Activated CD8-positive, alpha-beta memory T cell treated with anti-CD3 and anti-CD28 coated beads for 4 hours (primary cell): ENCODE measurements around the gene PLEKHM3.
"Not testable (repeated sequence)": the region's sequence is repeated elsewhere in the genome, so short reads cannot be mapped to it uniquely, and the experiment has no call there.

Experiments
- DNase-seq, 2 donors: peaks; one replicate each; pipeline ENCODE4 v3.0.0-alpha.2; 2020; ENCODE audit warnings: low read depth in 2 of 2

The PLEKHM3 gene

GRCh38 chr2:207926133-207926988 is 99.0 kb downstream of the PLEKHM3 start:
- no peak for DNase-seq

GRCh38 chr2:207925601-207926000 is 99.7 kb downstream of the PLEKHM3 start:
- DNase-seq: no peak

GRCh38 chr2:207921606-207922005 is 103.7 kb downstream of the PLEKHM3 start:
- no peak for DNase-seq

GRCh38 chr2:207920721-207921120 is 104.6 kb downstream of the PLEKHM3 start:
- DNase-seq: no peak

GRCh38 chr2:207920321-207920720 is 105.0 kb downstream of the PLEKHM3 start:
- DNase-seq: no peak

GRCh38 chr2:207919164-207919919 is 106.0 kb downstream of the PLEKHM3 start:
- DNase-seq: no peak

GRCh38 chr2:207914716-207915115 is 110.6 kb downstream of the PLEKHM3 start:
- no peak for DNase-seq

GRCh38 chr2:207913772-207914358 is 111.5 kb downstream of the PLEKHM3 start:
- no peak for DNase-seq

- no peak for DNase-seq
Observed at GRCh38 chr2:207911856-207912255, 113.5 kb downstream of the PLEKHM3 start.

- no peak for DNase-seq
Observed at GRCh38 chr2:207911215-207911614, 114.1 kb downstream of the PLEKHM3 start.

GRCh38 chr2:207906495-207906894 is 118.8 kb downstream of the PLEKHM3 start:
- DNase-seq: not testable (repeated sequence)

- no peak for DNase-seq
Observed at GRCh38 chr2:207905546-207905945, 119.8 kb downstream of the PLEKHM3 start.

GRCh38 chr2:207903236-207903635 is 122.1 kb downstream of the PLEKHM3 start:
- DNase-seq: no peak

GRCh38 chr2:207902821-207903220 is 122.5 kb downstream of the PLEKHM3 start:
- no peak for DNase-seq

- DNase-seq: no peak
Observed at GRCh38 chr2:207901829-207902228, 123.5 kb downstream of the PLEKHM3 start.

GRCh38 chr2:207901401-207901800 is 123.9 kb downstream of the PLEKHM3 start:
- no peak for DNase-seq

GRCh38 chr2:207898354-207898695 is 127.0 kb downstream of the PLEKHM3 start:
- DNase-seq: no peak

- no peak for DNase-seq
Observed at GRCh38 chr2:207897541-207898353, 127.6 kb downstream of the PLEKHM3 start.

- no peak for DNase-seq
Observed at GRCh38 chr2:207896525-207897285, 128.6 kb downstream of the PLEKHM3 start.

- no peak for DNase-seq
Observed at GRCh38 chr2:207895274-207895860, 130.0 kb downstream of the PLEKHM3 start.
